GM12874 (cell line): ENCODE results near the gene PRSS22.
A peak's percentile ranks its signal among the peaks of the same experiment; 100 is the strongest.

Experiments used
- CTCF ChIP-seq: IDR thresholded peaks from 2 replicates; pipeline ENCODE4 v1.5.1; 2011; ENCODE audit warnings: low read depth, mild to moderate bottlenecking, control low read depth, low read length, moderate library complexity; ENCODE audit not compliant: insufficient read depth

PRSS22 gene

GRCh38 chr16:2854700-2855309, 3.2 kb downstream of the PRSS22 start:
- peak; percentile 53 for TF ChIP-seq CTCF

- TF ChIP-seq CTCF: no peak
Measured at GRCh38 chr16:2853531-2854073, 4.4 kb downstream of the PRSS22 start.

- TF ChIP-seq CTCF: no peak
Measured at GRCh38 chr16:2852731-2853507, 5.1 kb downstream of the PRSS22 start.

GRCh38 chr16:2852003-2852730, 5.8 kb downstream of the PRSS22 start:
- TF ChIP-seq CTCF: no peak

- no peak for TF ChIP-seq CTCF
Measured at GRCh38 chr16:2848933-2849725, 8.8 kb downstream of the PRSS22 start.

- TF ChIP-seq CTCF: no peak
Measured at GRCh38 chr16:2846511-2847310, 11.3 kb downstream of the PRSS22 start.
